Choroid plexus epithelial cell (primary cell): ENCODE measurements around the gene SCYL1.
A peak's percentile ranks its signal among the peaks of the same experiment; 100 is the strongest.

Experiments
- DNase-seq: peaks from one replicate; pipeline ENCODE4 v3.0.0-alpha.2; 2010; ENCODE audit warnings: low read depth
- H3K4me3 ChIP-seq: 2 replicates; pipeline ENCODE4 v1.5.1; 2011; ENCODE audit warnings: low read depth, mild to moderate bottlenecking, control low read depth, low read length, moderate library complexity
- CTCF ChIP-seq: conservative IDR thresholded peaks from 2 replicates; pipeline ENCODE4 v1.5.1; 2011; ENCODE audit warnings: low read depth, mild to moderate bottlenecking, control low read depth, inconsistent platforms, low read length, moderate library complexity

Gene SCYL1

GRCh38 chr11:65573391-65574079 is 48.7 kb downstream of the SCYL1 start:
- H3K4me3 ChIP-seq: peak overlapping the region; percentile 93
- TF ChIP-seq CTCF: no peak
- DNase-seq: no peak

- DNase-seq: peak; percentile 95
- H3K4me3 ChIP-seq: peak overlapping the region; percentile 93
- TF ChIP-seq CTCF: peak; percentile 59
Measured at GRCh38 chr11:65574109-65574810, 49.4 kb downstream of the SCYL1 start.

GRCh38 chr11:65574811-65575567 is 50.1 kb downstream of the SCYL1 start:
- DNase-seq: no peak
- peak overlapping the region; percentile 60 for H3K4me3 ChIP-seq
- TF ChIP-seq CTCF: no peak

- H3K4me3 ChIP-seq: peak within 1 kb of the TSS; percentile 60
- no peak for TF ChIP-seq CTCF
- DNase-seq: peak; percentile 57
Measured at GRCh38 chr11:65575568-65576231, 50.8 kb downstream of the SCYL1 start, which contains the start of gene EHBP1L1. Gene EHBP1L1, plus strand, starts transcription at chr11:65576053. Its CDS starts 250 bp downstream, at chr11:65576303.

GRCh38 chr11:65576232-65576866 is 51.5 kb downstream of the SCYL1 start:
- H3K4me3 ChIP-seq: peak overlapping the region; percentile 60
- no peak for TF ChIP-seq CTCF
- no peak for DNase-seq
